Peyer's patch (tissue), 4 donors: Measurements from ENCODE around the gene PDSS2. TPM values are rescaled to one million over a fixed set of nuclear protein-coding genes. Genes with fewer than 3 reads are reported as not detected.
A peak's percentile ranks its signal among the peaks of the same experiment; 100 is the strongest.

ENCODE experiments used
- DNase-seq, 3 donors: peaks; one replicate each; pipeline ENCODE4 v3.0.0-alpha.2; 2017 to 2019
- H3K27ac ChIP-seq, 4 donors: fragments of 200-600 bp; sonication (generic); one replicate each; pipeline ENCODE4 v1.5.1; 2016 to 2019
- H3K27me3 ChIP-seq, 2 donors: fragments of 200-600 bp; sonication (generic); one replicate each; pipeline ENCODE4 v1.5.1; 2019
- H3K36me3 ChIP-seq, 3 donors: fragments of 200-600 bp; sonication (generic); one replicate each; pipeline ENCODE4 v1.5.1; 2016 to 2019
- H3K4me1 ChIP-seq, 4 donors: fragments of 200-600 bp; sonication (generic); one replicate each; pipeline ENCODE4 v1.5.1; 2016 to 2019
- H3K4me3 ChIP-seq, 4 donors: fragments of 200-600 bp; sonication (generic); 1 replicate in 3 of 4; 2 replicates in 1 of 4; pipeline ENCODE4 v1.5.1; 2016 to 2019; ENCODE audit warnings: mild to moderate bottlenecking in 1 of 4
- H3K9me3 ChIP-seq, 4 donors: fragments of 200-600 bp; sonication (generic); one replicate each; pipeline ENCODE4 v1.5.1; 2016 to 2019; ENCODE audit warnings: mild to moderate bottlenecking in 1 of 4
- CTCF ChIP-seq, 6 experiments: fragments of 450-650 bp in 4 of 6; fragments of 200-600 bp in 2 of 6; sonication (generic) in 1 of 6; IDR thresholded peaks; one replicate each; pipeline ENCODE4 v1.5.1; 2017 to 2019; ENCODE audit warnings: antibody characterized with exemption in 6 of 6, mild to moderate bottlenecking in 3 of 6, moderate library complexity in 1 of 6
- POLR2A ChIP-seq, 2 donors: fragments of 450-650 bp; IDR thresholded peaks; one replicate each; pipeline ENCODE4 v1.5.1; 2017; ENCODE audit warnings: antibody characterized with exemption in 2 of 2, mild to moderate bottlenecking in 2 of 2, moderate library complexity in 2 of 2
- total RNA-seq, 4 donors: library from RNA; depleted of rRNA; stranded (reverse); fragments of >200 nt; gene quantifications; one replicate each; pipeline ENCODE4 v1.1.0, GENCODE V29; 2016

Gene PDSS2
- total RNA-seq, 4 donors from 2014 or later: 9.5 to 16.5 (median 15.4) TPM

GRCh38 chr6:107334026-107334425 is 125.3 kb downstream of the PDSS2 start:
- Histone ChIP-seq H3K4me3 (no peak overlapping the region), H3K4me1 (peaks cover 0 to 6% (median 0%) of the 10 kb centered on the region in 4 donors), H3K27me3 (no peaks in the 10 kb centered on the region), H3K9me3 (no peaks in the 10 kb centered on the region), H3K36me3 (no peaks in the 10 kb centered on the region), H3K27ac (no peak overlapping the region)
- DNase-seq: no peak
- TF ChIP-seq CTCF (IDR thresholded peaks at IDR 0.05) (no peak), POLR2A (IDR thresholded peaks at IDR 0.05) (no peak)

GRCh38 chr6:107333491-107333890 is 125.9 kb downstream of the PDSS2 start:
- H3K36me3 ChIP-seq: no peaks in the 10 kb centered on the region
- no peak for DNase-seq
- H3K4me3 ChIP-seq: no peak overlapping the region
- no peaks in the 10 kb centered on the region for H3K27me3 ChIP-seq
- H3K27ac ChIP-seq: no peak overlapping the region
- peaks cover 0 to 6% (median 0%) of the 10 kb centered on the region in 4 donors for H3K4me1 ChIP-seq
- H3K9me3 ChIP-seq: no peaks in the 10 kb centered on the region
- TF ChIP-seq POLR2A (IDR thresholded peaks at IDR 0.05): no peak
- no peak for TF ChIP-seq CTCF (IDR thresholded peaks at IDR 0.05)

GRCh38 chr6:107331409-107332386 is 127.7 kb downstream of the PDSS2 start:
- Histone ChIP-seq H3K27me3 (no peaks in the 10 kb centered on the region), H3K36me3 (no peaks in the 10 kb centered on the region), H3K4me1 (no peaks in the 10 kb centered on the region), H3K4me3 (no peak overlapping the region), H3K27ac (no peak overlapping the region), H3K9me3 (no peaks in the 10 kb centered on the region)
- DNase-seq: no peak
- TF ChIP-seq POLR2A (IDR thresholded peaks at IDR 0.05): no peak
- TF ChIP-seq CTCF (IDR thresholded peaks at IDR 0.05): no peak

GRCh38 chr6:107330168-107330567 is 129.2 kb downstream of the PDSS2 start:
- no peaks in the 10 kb centered on the region for H3K27me3 ChIP-seq
- H3K27ac ChIP-seq: no peak overlapping the region
- H3K4me1 ChIP-seq: no peaks in the 10 kb centered on the region
- H3K4me3 ChIP-seq: no peak overlapping the region
- no peaks in the 10 kb centered on the region for H3K9me3 ChIP-seq
- H3K36me3 ChIP-seq: no peaks in the 10 kb centered on the region
- TF ChIP-seq CTCF (IDR thresholded peaks at IDR 0.05) (no peak), POLR2A (IDR thresholded peaks at IDR 0.05) (no peak)
- peak in 1 of 3 donors; percentile 29 for DNase-seq

- H3K4me3 ChIP-seq: no peak overlapping the region
- H3K27ac ChIP-seq: no peak overlapping the region
- H3K9me3 ChIP-seq: no peaks in the 10 kb centered on the region
- no peaks in the 10 kb centered on the region for H3K27me3 ChIP-seq
- TF ChIP-seq CTCF (IDR thresholded peaks at IDR 0.05) (no peak), POLR2A (IDR thresholded peaks at IDR 0.05) (no peak)
- H3K4me1 ChIP-seq: no peaks in the 10 kb centered on the region
- no peak for DNase-seq
- no peaks in the 10 kb centered on the region for H3K36me3 ChIP-seq
Measured at GRCh38 chr6:107329063-107329860, 130.1 kb downstream of the PDSS2 start.
